ENCODE measurements around the gene MR1.

The MR1 gene

DNA sequence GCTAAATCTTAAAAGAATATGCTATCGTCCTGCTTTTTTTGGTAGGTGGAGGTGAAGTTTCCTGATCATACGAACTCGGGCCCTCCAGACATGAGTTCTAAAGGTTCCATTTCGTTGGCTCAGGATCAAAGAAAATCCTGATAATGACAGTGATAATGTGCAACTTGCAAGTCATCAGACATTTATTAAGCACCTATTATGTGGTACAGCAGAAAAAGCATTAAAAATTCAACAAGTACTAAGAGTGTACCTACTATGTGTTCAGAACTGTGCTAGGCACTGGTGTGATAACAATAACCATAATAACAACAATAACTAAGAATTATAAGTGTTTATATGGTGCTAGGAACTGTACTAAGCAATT, 50.8 kb downstream of the MR1 start:
- DNase-seq (ENCODE audit: low spot score) = no peak
- TF ChIP-seq, protein P1, sequence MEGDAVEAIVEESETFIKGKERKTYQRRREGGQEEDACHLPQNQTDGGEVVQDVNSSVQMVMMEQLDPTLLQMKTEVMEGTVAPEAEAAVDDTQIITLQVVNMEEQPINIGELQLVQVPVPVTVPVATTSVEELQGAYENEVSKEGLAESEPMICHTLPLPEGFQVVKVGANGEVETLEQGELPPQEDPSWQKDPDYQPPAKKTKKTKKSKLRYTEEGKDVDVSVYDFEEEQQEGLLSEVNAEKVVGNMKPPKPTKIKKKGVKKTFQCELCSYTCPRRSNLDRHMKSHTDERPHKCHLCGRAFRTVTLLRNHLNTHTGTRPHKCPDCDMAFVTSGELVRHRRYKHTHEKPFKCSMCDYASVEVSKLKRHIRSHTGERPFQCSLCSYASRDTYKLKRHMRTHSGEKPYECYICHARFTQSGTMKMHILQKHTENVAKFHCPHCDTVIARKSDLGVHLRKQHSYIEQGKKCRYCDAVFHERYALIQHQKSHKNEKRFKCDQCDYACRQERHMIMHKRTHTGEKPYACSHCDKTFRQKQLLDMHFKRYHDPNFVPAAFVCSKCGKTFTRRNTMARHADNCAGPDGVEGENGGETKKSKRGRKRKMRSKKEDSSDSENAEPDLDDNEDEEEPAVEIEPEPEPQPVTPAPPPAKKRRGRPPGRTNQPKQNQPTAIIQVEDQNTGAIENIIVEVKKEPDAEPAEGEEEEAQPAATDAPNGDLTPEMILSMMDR (IDR thresholded peaks at IDR 0.05; ENCODE audit: extremely low read depth, insufficient read depth, missing control alignments) = no peak
- in situ Hi-C loops (cut with MboI; ENCODE audit: low pct_unique_long_range_greater_than_20kb, low sequenced_read_pairs, unreplicated experiment) = no loop called here

DNA sequence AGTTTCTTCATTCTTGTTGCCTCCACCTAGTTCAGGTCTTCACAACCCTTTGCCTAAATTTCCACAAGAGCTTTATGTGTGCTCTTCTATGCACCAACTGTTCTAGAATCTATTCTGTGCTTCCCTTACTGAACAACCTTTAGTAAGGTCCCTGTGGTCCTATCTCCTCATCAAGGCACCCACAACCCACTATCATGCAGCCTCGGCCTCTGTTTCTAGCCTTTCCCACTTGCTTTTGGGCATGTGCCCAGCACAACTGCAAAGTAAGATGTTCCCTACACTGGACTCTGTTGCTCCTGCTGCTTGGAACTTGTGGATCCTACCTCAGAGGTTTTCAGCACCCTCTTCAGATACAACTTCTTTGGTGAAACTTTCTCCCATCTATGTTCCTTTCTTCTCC, 52.3 kb downstream of the MR1 start:
- TF ChIP-seq, protein P1 (IDR thresholded peaks at IDR 0.05; ENCODE audit: extremely low read depth, insufficient read depth, missing control alignments) = no peak
- DNase-seq (ENCODE audit: low spot score) = no peak
- in situ Hi-C loops (cut with MboI; ENCODE audit: low pct_unique_long_range_greater_than_20kb, low sequenced_read_pairs, unreplicated experiment) = no loop called here

DNA sequence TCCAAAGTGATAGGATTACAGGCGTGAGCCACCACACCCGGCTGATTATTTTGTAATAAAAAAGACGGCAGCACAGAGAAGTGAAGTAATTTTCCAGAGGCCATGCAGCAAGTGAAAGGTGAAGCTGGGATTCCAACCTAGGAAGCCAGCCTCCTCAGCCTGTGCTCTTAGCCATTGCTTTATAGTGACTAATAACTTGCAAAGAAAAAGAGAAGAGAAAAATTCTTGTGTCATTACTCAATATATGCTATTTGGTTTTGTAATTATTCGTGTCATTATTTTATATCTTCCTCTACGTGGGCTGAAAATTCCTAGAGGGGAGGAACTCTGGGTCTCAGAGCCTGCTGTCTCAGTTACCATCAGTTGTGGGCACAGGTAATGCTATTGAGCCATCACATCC, 53.1 kb downstream of the MR1 start:
- no peak for DNase-seq (ENCODE audit: low spot score)
- TF ChIP-seq, protein P1 (IDR thresholded peaks at IDR 0.05; ENCODE audit: extremely low read depth, insufficient read depth, missing control alignments) = no peak
- in situ Hi-C loops (cut with MboI; ENCODE audit: low pct_unique_long_range_greater_than_20kb, low sequenced_read_pairs, unreplicated experiment) = no loop called here

DNA sequence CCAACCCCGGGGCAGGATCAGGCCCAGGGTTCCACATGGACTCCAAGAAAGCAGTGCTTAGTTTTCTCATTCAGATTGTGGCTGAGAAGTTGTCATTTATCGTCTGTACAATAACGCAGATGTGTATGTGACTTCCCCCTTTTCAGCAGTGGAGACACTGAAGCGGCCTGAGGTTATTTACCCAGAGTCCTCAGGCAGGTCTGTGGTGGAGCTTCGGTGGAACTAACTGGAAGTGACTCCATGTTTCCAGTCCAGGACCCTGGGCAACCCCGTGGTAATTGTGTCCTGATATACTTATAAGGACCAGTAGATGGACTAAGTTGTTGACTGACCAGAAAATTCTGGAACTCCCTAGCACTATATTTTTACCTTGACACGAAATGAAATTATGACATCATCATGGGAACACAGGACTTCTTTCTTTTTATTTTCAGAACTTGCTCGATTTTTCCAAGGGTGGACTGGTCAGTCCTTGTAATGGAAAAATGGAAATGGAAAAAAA, 53.7 kb downstream of the MR1 start:
- in situ Hi-C loops (cut with MboI; ENCODE audit: low pct_unique_long_range_greater_than_20kb, low sequenced_read_pairs, unreplicated experiment) = no loop called here
- TF ChIP-seq, protein P1 (IDR thresholded peaks at IDR 0.05; ENCODE audit: extremely low read depth, insufficient read depth, missing control alignments) = no peak
- DNase-seq (ENCODE audit: low spot score) = peak; percentile 53

- peak; percentile 94 for DNase-seq (ENCODE audit: low spot score)
- in situ Hi-C loops (cut with MboI; ENCODE audit: low pct_unique_long_range_greater_than_20kb, low sequenced_read_pairs, unreplicated experiment) = no loop called here
- TF ChIP-seq, protein P1 (IDR thresholded peaks at IDR 0.05; ENCODE audit: extremely low read depth, insufficient read depth, missing control alignments) = no peak
Measured at GRCh38 chr1:181088079-181089016, 54.6 kb downstream of the MR1 start, which contains the start of gene IER5. Gene IER5, plus strand, starts transcription at chr1:181088700. Its CDS starts 203 bp downstream, at chr1:181088903.

DNA sequence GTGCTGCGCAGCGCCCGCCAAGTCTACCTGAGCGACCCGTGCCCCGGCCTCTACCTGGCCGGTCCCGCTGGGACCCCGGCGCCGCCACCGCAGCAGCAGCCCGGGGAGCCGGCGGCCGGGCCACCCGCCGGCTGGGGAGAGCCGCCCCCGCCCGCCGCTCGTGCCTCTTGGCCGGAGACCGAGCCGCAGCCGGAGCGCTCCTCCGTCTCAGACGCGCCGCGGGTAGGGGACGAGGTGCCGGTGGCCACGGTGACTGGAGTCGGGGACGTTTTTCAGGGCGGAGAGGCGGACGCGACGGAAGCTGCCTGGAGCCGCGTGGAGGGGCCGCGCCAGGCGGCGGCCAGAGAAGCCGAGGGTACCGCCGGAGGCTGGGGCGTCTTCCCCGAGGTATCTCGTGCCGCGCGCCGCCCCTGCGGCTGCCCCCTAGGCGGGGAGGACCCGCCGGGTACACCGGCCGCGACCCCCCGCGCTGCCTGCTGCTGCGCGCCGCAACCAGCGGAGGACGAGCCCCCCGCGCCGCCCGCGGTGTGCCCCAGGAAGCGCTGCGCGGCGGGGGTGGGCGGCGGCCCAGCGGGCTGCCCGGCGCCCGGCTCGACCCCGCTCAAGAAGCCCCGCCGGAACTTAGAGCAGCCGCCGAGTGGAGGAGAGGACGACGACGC, 55.4 kb downstream of the MR1 start:
- TF ChIP-seq, protein P1 (IDR thresholded peaks at IDR 0.05; ENCODE audit: extremely low read depth, insufficient read depth, missing control alignments) = no peak
- in situ Hi-C loops (cut with MboI; ENCODE audit: low pct_unique_long_range_greater_than_20kb, low sequenced_read_pairs, unreplicated experiment) = no loop called here
- no peak for DNase-seq (ENCODE audit: low spot score)

Data from GM13977 (cell line).